Large intestine (tissue), 3 donors: ENCODE results near the gene ALK. TPM values are rescaled to one million over a fixed set of nuclear protein-coding genes. Genes with fewer than 3 reads are reported as not detected.

ENCODE experiments used
- DNase-seq, 2 donors: peaks; one replicate each; pipeline versions ENCODE4 v3.0.0 to v3.0.0-alpha.2; 2013
- H3K27ac ChIP-seq: one replicate; pipeline ENCODE4 v1.5.1; 2013; ENCODE audit warnings: low read length
- H3K27me3 ChIP-seq: 2 replicates; pipeline ENCODE4 v1.6.1; 2013; ENCODE audit warnings: low read length; ENCODE audit not compliant: control insufficient read depth, insufficient read depth
- H3K36me3 ChIP-seq: 2 replicates; pipeline ENCODE4 v1.6.1; 2013; ENCODE audit warnings: low read length; ENCODE audit not compliant: control insufficient read depth, insufficient read depth
- H3K4me1 ChIP-seq: one replicate; pipeline ENCODE4 v1.6.1; 2013; ENCODE audit warnings: low read length; ENCODE audit not compliant: control insufficient read depth, insufficient read depth
- H3K4me3 ChIP-seq: one replicate; pipeline ENCODE4 v1.5.1; 2013; ENCODE audit warnings: low read length
- H3K9me3 ChIP-seq: one replicate; pipeline ENCODE4 v1.6.1; 2013; ENCODE audit warnings: mild to moderate bottlenecking, low read depth, low read length, moderate library complexity; ENCODE audit not compliant: control insufficient read depth
- WGBS: methylation state at CpG from one replicate; pipeline ENCODE4 v1.1.5; 2013; ENCODE audit warnings: low lambda C conversion rate; ENCODE audit not compliant: insufficient coverage; 5-methylcytosine and 5-hydroxymethylcytosine counted together
- polyA plus RNA-seq: library from polyadenylated mRNA; unstranded; fragments of 120-200 nt; gene quantifications from one replicate; pipeline ENCODE4 v1.2.1, GENCODE V29; 2013

ALK gene
- polyA plus RNA-seq, 1 donor: 1.5 TPM

DNA sequence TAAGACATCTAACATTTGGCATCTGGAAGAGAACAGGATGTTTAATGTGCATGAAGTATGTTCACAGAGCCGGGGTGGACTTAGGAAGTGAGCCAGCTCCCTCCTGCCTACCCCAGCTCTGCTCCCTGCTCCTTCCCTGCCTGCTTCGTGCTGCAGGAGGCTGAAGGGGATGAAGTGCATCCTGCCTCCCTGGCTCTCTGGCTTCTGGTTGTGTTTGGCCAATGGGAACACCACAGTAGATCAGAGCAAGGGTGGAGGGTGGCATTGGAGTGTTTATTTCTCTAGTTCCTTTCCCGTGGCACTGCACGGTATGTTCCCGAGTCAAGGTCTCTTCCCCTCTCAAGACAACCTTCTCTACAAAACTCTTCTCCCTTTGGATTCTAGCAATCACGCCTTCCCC lies 426.3 kb downstream of the ALK start:
- DNase-seq: peak in 1 of 2 donors; percentile 8
- WGBS: 93% methylated on average over 3 of the region's 6 CpGs

DNA sequence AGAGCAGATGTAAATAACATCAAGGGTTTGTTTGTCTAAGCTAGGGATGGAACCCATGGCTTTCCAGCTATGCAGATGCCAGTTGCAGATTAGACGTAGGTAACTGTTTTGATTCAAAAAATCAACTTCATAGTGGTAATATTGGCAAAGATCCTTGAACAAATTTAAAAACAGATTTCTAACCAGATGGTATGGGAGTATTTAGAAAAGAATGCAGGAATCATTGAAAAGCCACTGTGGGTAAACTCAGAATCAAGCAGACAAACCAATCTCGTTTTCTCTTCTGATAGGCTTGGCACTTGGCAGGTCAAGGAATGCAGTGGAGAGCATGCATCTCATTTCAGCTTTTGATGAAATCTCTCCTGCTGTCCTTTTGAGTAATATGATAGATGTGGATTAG lies 428.7 kb downstream of the ALK start:
- H3K27ac ChIP-seq: no peak overlapping the region
- no peak for DNase-seq
- H3K4me3 ChIP-seq: no peak overlapping the region
- no peaks in the 10 kb centered on the region for H3K36me3 ChIP-seq
- 100% methylated on average over 1 of the region's 2 CpGs for WGBS
- no peaks in the 10 kb centered on the region for H3K4me1 ChIP-seq
- H3K27me3 ChIP-seq: no peaks in the 10 kb centered on the region
- no peaks in the 10 kb centered on the region for H3K9me3 ChIP-seq

More for the DNA sequence above, 426.3 kb downstream of the ALK start:
- Histone ChIP-seq H3K4me3 (no peak overlapping the region), H3K27ac (no peak overlapping the region), H3K27me3 (no peaks in the 10 kb centered on the region), H3K4me1 (no peaks in the 10 kb centered on the region), H3K36me3 (no peaks in the 10 kb centered on the region), H3K9me3 (no peaks in the 10 kb centered on the region)

GRCh38 chr2:29490045-29490444 lies 431.3 kb downstream of the ALK start:
- no CpG with 5 or more reads among the region's 6 CpGs for WGBS
- DNase-seq: no peak

DNA sequence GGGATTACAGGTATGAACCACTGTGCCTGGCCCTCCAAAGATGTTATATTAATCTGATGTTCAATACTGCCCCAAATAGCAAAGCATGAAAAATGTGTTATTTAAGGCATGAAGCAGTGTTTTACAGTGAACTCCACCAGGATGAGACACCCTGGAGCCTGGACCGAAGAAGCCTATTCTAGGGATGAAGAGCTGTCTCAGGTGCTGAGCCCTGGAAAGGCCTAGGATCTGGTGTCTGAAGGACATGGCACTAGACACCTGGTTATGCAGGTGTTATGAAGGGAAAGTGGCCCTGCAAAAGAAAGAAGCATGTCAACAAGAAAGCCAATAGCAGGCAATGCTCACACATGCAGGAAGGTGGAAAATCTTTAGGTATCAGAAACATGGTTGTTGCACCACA lies 431.8 kb downstream of the ALK start:
- no peak overlapping the region for H3K27ac ChIP-seq
- H3K36me3 ChIP-seq: no peaks in the 10 kb centered on the region
- H3K4me1 ChIP-seq: no peaks in the 10 kb centered on the region
- H3K4me3 ChIP-seq: no peak overlapping the region
- H3K9me3 ChIP-seq: no peaks in the 10 kb centered on the region
- H3K27me3 ChIP-seq: no peaks in the 10 kb centered on the region
- peak in 1 of 2 donors; percentile 3 for DNase-seq
- no CpG with 5 or more reads among the region's 1 CpG for WGBS

More at GRCh38 chr2:29490045-29490444, 431.3 kb downstream of the ALK start:
- Histone ChIP-seq H3K36me3 (no peaks in the 10 kb centered on the region), H3K4me3 (no peak overlapping the region), H3K27ac (no peak overlapping the region), H3K4me1 (no peaks in the 10 kb centered on the region), H3K9me3 (no peaks in the 10 kb centered on the region), H3K27me3 (no peaks in the 10 kb centered on the region)

- Histone ChIP-seq H3K4me1 (no peaks in the 10 kb centered on the region), H3K4me3 (no peak overlapping the region), H3K9me3 (no peaks in the 10 kb centered on the region), H3K27me3 (no peaks in the 10 kb centered on the region), H3K36me3 (no peaks in the 10 kb centered on the region), H3K27ac (no peak overlapping the region)
- 100% methylated on average over 1 of the region's 4 CpGs for WGBS
- DNase-seq: no peak
Observed at GRCh38 chr2:29487967-29488555, 433.3 kb downstream of the ALK start.

- no peaks in the 10 kb centered on the region for H3K4me1 ChIP-seq
- H3K36me3 ChIP-seq: no peaks in the 10 kb centered on the region
- no peak overlapping the region for H3K4me3 ChIP-seq
- DNase-seq: no peak
- no peaks in the 10 kb centered on the region for H3K9me3 ChIP-seq
- no peak overlapping the region for H3K27ac ChIP-seq
- no CpG with 5 or more reads among the region's 3 CpGs for WGBS
- no peaks in the 10 kb centered on the region for H3K27me3 ChIP-seq
Observed at GRCh38 chr2:29485631-29486030, 435.8 kb downstream of the ALK start.

DNA sequence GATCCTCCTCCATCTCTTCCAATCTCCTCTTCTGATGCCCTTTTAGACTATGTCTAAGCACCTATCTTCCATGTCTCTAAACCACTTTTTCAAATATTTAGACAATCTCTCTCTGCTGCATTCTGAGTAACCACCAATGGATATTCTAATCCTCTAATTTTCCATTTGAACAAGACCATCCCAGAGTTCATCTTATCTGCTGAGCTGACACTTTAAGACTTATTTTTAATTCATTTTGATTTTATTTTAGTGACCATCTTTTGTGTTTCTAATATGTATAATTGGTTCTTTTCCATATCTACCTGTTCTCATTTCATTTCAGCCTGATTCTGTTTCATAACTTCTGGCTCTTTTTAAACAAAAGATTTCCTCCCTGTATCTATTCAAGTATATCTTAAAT lies 436.3 kb downstream of the ALK start:
- Histone ChIP-seq H3K27me3 (no peaks in the 10 kb centered on the region), H3K9me3 (no peaks in the 10 kb centered on the region), H3K36me3 (no peaks in the 10 kb centered on the region), H3K4me3 (no peak overlapping the region), H3K4me1 (no peaks in the 10 kb centered on the region), H3K27ac (no peak overlapping the region)
- no peak for DNase-seq

GRCh38 chr2:29482867-29483266 lies 438.5 kb downstream of the ALK start:
- H3K27me3 ChIP-seq: no peaks in the 10 kb centered on the region
- WGBS: no CpG with 5 or more reads among the region's 3 CpGs
- no peak overlapping the region for H3K27ac ChIP-seq
- H3K36me3 ChIP-seq: no peaks in the 10 kb centered on the region
- no peaks in the 10 kb centered on the region for H3K9me3 ChIP-seq
- no peaks in the 10 kb centered on the region for H3K4me1 ChIP-seq
- no peak overlapping the region for H3K4me3 ChIP-seq
- no peak for DNase-seq

DNA sequence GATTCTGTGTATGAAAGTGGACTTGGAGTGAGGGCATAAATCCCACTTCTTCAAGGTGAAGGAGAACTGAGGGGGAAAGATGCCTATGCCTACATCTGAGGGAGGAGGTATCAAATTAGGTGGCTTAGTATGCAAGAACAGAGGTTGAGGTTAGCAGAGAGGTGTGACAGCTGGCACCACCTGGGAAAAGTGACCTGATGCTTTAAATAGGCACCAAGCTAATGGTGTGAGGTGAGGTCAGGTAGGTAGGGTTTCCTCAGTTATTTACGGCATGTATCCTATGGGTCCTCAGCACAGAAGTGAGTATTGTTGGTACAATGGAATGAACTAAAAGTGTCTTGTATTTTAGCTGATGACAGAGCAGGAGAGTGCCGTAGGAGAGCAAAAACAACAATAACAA lies 439.0 kb downstream of the ALK start:
- no CpG with 5 or more reads among the region's 2 CpGs for WGBS
- H3K4me1 ChIP-seq: no peaks in the 10 kb centered on the region
- H3K27ac ChIP-seq: no peak overlapping the region
- H3K36me3 ChIP-seq: no peaks in the 10 kb centered on the region
- no peak for DNase-seq
- H3K4me3 ChIP-seq: no peak overlapping the region
- no peaks in the 10 kb centered on the region for H3K9me3 ChIP-seq
- no peaks in the 10 kb centered on the region for H3K27me3 ChIP-seq

- Histone ChIP-seq H3K36me3 (no peaks in the 10 kb centered on the region), H3K4me3 (no peak overlapping the region), H3K27me3 (no peaks in the 10 kb centered on the region), H3K9me3 (no peaks in the 10 kb centered on the region), H3K4me1 (no peaks in the 10 kb centered on the region), H3K27ac (no peak overlapping the region)
- no CpG with 5 or more reads among the region's 1 CpG for WGBS
- DNase-seq: no peak
Observed at GRCh38 chr2:29481313-29481712, 440.1 kb downstream of the ALK start.

DNA sequence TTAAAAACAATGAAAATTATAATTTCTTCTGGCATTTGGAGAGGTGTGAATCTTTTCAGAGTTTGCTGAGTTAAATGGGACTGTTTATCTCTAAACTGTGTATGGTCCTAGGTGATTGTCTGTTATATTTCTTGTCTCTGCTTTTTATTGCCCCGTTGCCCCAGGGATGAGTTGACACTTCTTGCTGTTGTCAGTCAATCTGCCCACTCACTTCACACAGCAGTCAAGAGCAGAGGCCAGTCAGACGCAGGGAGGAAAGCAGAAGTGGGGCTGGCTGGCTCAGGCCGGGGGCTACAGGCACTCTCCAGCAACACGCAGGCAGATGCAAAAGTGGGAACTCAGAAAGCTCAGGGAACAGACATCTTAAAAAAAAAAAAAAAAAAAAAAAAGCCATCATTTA lies 441.0 kb downstream of the ALK start:
- Histone ChIP-seq H3K36me3 (no peaks in the 10 kb centered on the region), H3K4me1 (no peaks in the 10 kb centered on the region), H3K27ac (no peak overlapping the region), H3K4me3 (no peak overlapping the region), H3K27me3 (no peaks in the 10 kb centered on the region), H3K9me3 (no peaks in the 10 kb centered on the region)
- no CpG with 5 or more reads among the region's 4 CpGs for WGBS
- no peak for DNase-seq
